Keratinocyte (primary cell): ENCODE results near the gene LSAMP.

Experiments used
- EZH2 ChIP-seq: IDR thresholded peaks from one replicate; pipeline ENCODE4 v1.6.1; 2012; ENCODE audit warnings: inconsistent platforms, mild to moderate bottlenecking, low read length, moderate library complexity
- TF ChIP-seq, protein P1 (sequence below), 3 experiments: IDR thresholded peaks in 1 of 3; conservative IDR thresholded peaks in 1 of 3; optimal IDR thresholded peaks in 1 of 3; 2 replicates in 2 of 3; 3 replicates in 1 of 3; pipeline versions ENCODE3 to v1.5.1; 2011; ENCODE audit warnings: low read length in 3 of 3, mild to moderate bottlenecking in 3 of 3, moderate library complexity in 2 of 3, control low read depth in 1 of 3, inconsistent platforms in 1 of 3; ENCODE audit not compliant: insufficient read depth in 2 of 3; ENCODE audit errors: extremely low read depth in 1 of 3

DNA sequence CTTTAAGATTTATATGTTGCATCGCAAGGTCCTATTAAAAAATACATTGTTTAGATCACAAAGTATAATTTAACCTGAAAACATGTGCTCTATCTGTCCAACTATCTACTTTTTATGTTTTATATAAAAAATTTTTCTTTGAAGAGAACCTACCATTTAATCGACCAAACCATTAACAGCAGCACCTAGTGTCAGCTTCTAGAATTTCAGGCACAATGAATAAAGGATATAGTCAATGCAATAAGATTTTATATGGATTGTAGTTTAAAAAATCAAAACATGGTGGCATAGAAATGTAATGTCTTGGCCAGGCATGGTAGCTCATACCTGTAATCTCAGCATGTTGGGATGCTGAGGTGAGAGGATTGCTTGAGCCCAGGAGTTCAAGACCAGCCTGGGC is 508.2 kb downstream of the LSAMP start:
- TF ChIP-seq, protein P1, sequence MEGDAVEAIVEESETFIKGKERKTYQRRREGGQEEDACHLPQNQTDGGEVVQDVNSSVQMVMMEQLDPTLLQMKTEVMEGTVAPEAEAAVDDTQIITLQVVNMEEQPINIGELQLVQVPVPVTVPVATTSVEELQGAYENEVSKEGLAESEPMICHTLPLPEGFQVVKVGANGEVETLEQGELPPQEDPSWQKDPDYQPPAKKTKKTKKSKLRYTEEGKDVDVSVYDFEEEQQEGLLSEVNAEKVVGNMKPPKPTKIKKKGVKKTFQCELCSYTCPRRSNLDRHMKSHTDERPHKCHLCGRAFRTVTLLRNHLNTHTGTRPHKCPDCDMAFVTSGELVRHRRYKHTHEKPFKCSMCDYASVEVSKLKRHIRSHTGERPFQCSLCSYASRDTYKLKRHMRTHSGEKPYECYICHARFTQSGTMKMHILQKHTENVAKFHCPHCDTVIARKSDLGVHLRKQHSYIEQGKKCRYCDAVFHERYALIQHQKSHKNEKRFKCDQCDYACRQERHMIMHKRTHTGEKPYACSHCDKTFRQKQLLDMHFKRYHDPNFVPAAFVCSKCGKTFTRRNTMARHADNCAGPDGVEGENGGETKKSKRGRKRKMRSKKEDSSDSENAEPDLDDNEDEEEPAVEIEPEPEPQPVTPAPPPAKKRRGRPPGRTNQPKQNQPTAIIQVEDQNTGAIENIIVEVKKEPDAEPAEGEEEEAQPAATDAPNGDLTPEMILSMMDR (optimal IDR thresholded peaks at IDR 0.05 in 1 of 3, IDR thresholded peaks at IDR 0.05 in 1 of 3, conservative IDR thresholded peaks at IDR 0.05 in 1 of 3; ENCODE audit: extremely low read depth in 1 of 3, insufficient read depth in 2 of 3, low read length in 3 of 3): peak in 2 of 3 experiments; percentile 30
- TF ChIP-seq EZH2: no peak
